GM18951 (cell line): ENCODE results near the gene ZNF423.

Experiments
- POLR2A ChIP-seq: IDR thresholded peaks from 4 replicates; pipeline ENCODE4 v1.6.1; 2011; ENCODE audit warnings: mild to moderate bottlenecking; ENCODE audit not compliant: insufficient read length, insufficient read depth; ENCODE audit errors: extremely low read depth
- in situ Hi-C: fragments of 300-500 bp; cut with MboI; formaldehyde crosslinking; loops from one replicate; pipeline ENCODE4 v1.12.0; 2022; ENCODE audit warnings: low sequenced_read_pairs, mixed read lengths, inconsistent platforms; ENCODE audit not compliant: unreplicated experiment

Gene ZNF423

GRCh38 chr16:49457196-49457595 is 398.7 kb downstream of the ZNF423 start:
- in situ Hi-C loops, result no loop called here
- TF ChIP-seq POLR2A, result no peak

GRCh38 chr16:49456763-49457162 is 399.1 kb downstream of the ZNF423 start:
- in situ Hi-C loops, result no loop called here
- no peak for TF ChIP-seq POLR2A

DNA sequence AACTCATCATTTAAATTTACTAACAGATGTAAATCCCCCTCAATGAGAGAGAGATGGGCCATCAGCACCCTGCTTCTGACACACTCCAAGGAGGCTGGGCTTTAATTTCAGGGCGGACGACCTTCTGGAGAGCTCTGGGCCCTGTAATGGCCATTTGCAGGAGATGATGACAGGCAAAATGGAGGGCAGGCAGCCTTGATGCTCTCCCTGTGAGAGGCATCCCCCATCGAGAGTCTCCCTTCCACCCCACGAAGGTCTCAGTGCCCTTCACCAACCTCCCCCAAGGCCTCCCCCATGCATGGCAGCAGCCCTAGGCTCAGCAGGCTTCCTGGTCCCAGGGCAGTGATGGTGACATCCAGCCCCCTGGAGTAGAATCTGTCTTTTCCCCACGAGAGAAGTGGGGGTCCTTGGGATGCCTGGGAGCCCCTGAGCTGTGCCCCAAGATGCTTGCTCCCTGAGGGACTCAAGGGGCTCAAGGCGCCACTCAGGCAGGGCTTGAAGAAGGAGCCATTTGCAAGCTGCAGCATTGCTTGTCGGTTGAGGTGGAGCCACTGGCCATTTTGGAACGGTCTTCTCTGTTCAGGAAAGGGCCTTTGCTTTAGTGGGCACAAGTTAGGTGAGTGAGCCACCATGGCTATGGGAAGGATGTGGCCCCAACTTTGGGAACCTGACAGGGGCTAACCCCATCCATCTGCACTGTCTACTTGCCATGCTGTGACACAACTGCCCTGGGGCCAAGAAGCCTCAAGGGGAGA is 399.7 kb downstream of the ZNF423 start:
- TF ChIP-seq POLR2A, result no peak
- in situ Hi-C loops, result no loop called here

GRCh38 chr16:49455181-49455990 is 400.5 kb downstream of the ZNF423 start:
- no peak for TF ChIP-seq POLR2A
- in situ Hi-C loops, result no loop called here

GRCh38 chr16:49454426-49455180 is 401.3 kb downstream of the ZNF423 start:
- no peak for TF ChIP-seq POLR2A
- in situ Hi-C loops, result no loop called here

GRCh38 chr16:49453983-49454382 is 401.9 kb downstream of the ZNF423 start:
- TF ChIP-seq POLR2A, result no peak
- in situ Hi-C loops, result no loop called here

- TF ChIP-seq POLR2A, result no peak
- in situ Hi-C loops, result no loop called here
Observed at GRCh38 chr16:49453021-49453420, 402.9 kb downstream of the ZNF423 start.

- in situ Hi-C loops, result no loop called here
Observed at GRCh38 chr16:49452578-49452977, 403.3 kb downstream of the ZNF423 start.

DNA sequence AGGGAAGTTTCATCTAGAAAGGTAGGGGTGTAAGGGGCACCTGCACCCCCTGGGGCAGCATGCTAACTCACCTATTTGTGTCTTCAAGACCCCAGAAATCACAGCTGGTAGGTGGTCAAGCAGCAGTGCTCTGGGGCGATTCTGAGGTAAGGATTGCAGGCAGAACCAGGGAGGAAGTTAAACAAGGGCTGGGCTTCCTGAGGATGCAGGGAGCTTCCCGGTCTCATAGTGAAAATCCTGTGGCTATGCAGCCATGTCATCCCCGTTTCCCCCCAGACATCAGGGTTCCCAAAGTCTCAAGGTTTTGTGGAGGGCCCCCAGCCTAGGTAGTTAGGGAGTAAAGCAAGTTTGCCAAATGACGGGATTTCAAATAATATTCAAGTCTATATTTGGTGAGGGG is 403.8 kb downstream of the ZNF423 start:
- TF ChIP-seq POLR2A, result no peak

More at GRCh38 chr16:49452578-49452977, 403.3 kb downstream of the ZNF423 start:
- TF ChIP-seq POLR2A, result no peak

GRCh38 chr16:49446805-49447204 is 409.1 kb downstream of the ZNF423 start:
- TF ChIP-seq POLR2A, result no peak
- in situ Hi-C loops, result no loop called here

More for the DNA sequence above, 403.8 kb downstream of the ZNF423 start:
- in situ Hi-C loops, result no loop called here

DNA sequence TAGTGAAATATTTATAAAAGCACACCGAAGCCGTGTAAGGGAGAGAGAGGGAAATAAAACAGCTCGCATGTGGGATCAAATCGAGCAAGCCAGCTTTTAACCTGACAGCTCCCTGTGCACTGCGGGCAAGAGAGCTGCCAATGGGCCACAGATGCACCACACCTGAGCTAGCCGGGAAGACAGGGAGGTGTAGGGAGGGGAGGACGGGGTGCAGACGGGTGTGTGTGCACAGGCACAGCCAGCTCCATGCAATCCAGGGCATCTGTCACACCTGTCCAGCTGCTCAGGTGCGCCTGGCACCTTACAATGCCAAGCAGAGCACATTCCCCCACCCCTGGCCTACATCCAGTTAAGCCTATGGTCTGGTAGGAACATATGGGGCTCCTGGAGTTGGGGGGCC is 412.3 kb downstream of the ZNF423 start:
- in situ Hi-C loops, result no loop called here
- no peak for TF ChIP-seq POLR2A

DNA sequence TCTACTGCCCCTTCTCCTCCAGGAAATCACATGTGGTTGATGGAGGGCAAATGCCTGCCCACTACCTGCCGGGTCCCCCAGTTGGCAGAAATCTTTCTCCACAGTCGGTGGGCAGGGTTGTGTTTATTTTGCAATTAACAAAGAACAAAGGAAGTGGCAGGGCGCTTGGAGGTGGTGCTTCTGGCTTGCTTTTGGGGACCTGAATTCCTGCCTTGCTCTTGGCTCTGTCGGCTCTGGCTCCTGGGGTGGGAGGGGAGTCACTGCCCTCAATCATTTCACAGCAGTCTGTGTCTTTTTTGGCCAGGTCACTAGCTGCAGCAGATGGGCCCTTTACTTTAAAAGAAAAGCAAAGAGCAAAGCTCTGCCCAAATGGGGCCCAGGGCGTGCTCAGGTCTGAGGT is 413.1 kb downstream of the ZNF423 start:
- no peak for TF ChIP-seq POLR2A
- in situ Hi-C loops, result no loop called here

DNA sequence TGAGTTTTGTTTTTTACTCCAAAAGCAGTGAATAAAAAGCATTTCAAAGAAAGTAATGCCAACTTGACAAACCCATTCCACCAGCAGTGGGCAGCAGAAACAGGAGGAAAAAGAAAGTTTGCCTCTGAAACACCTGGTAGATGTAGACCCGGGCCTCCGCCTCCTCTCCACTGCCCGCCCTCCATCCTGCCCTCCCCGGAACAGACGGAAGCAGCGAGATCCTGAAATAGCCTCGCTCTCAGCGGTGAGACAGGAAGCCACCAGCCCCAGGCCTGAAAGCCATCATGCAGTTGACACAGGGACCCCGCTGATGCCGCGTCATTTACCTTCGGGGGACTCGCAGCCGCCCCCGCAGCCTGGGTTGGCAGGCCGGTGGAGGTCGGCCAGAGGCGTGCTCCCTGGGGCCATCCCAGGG is 414.5 kb downstream of the ZNF423 start:
- in situ Hi-C loops, result no loop called here

More for the DNA sequence above, 414.5 kb downstream of the ZNF423 start:
- peak; percentile 47 for TF ChIP-seq POLR2A
